HepG2 (cell line): Measurements from ENCODE around the gene SYNPO. TPM values are rescaled to one million over a fixed set of nuclear protein-coding genes. Genes with fewer than 3 reads are reported as not detected.

Source experiments
- ATAC-seq: fragments of 200-7000 bp; cut with Tn5 transposase; 3 replicates; pipeline ENCODE4 v1.9.1; 2020; ENCODE audit warnings: mild to moderate bottlenecking, moderate library complexity
- BruUV-seq: library from RNA; stranded (reverse); fragments of 400-500 nt; replicated peaks from 2 replicates; lab custom pipeline; 2021; lab: Mats Ljungman, UMichigan
- CTCF ChIA-PET: fragments of 300-600 bp; formaldehyde crosslinking; extraction: SDS; loops from one replicate; lab custom pipeline; 2021; ENCODE audit warnings: low total read pairs, inconsistent platforms, low intra/inter-chr PET ratio; lab: Yijun Ruan, JAX
- POLR2A ChIA-PET: fragments of 350-600 bp; sonication (Branson Sonifier 250); formaldehyde crosslinking; loops from one replicate; lab custom pipeline; 2020; ENCODE audit warnings: antibody characterized with exemption, inconsistent platforms; lab: Yijun Ruan, JAX
- DNase-seq: peaks from one replicate; pipeline ENCODE4 v3.0.0-alpha.2; 2015; ENCODE audit warnings: low spot score
- FAIRE-seq: peaks from 3 replicates; lab custom pipeline; 2011; peaks lifted over from hg19 to GRCh38; lab: Jason Lieb, UNC
- H2AFZ ChIP-seq: one replicate; pipeline ENCODE4 v1.6.1; 2011; ENCODE audit warnings: low read length, inconsistent platforms
- H3K27ac ChIP-seq: fragments of 300-600 bp; 3 replicates; pipeline ENCODE4 v1.8.0; 2011; ENCODE audit warnings: mixed run types, mild to moderate bottlenecking, mixed read lengths, low read length, inconsistent platforms; ENCODE audit not compliant: insufficient read depth; ENCODE audit errors: extremely low read length
- H3K27me3 ChIP-seq, 2 experiments: fragments of 200-600 bp in 1 of 2; 2 replicates in 1 of 2; 3 replicates in 1 of 2; pipeline versions ENCODE4 v1.6.0 to v1.8.0; 2011; ENCODE audit warnings: low read length in 2 of 2, mild to moderate bottlenecking in 2 of 2, moderate library complexity in 2 of 2, inconsistent platforms in 1 of 2; ENCODE audit not compliant: insufficient read depth in 2 of 2, control insufficient read depth in 1 of 2
- H3K36me3 ChIP-seq, 2 experiments: fragments of 200-600 bp in 1 of 2; replicated peaks in 1 of 2; 2 replicates in 1 of 2; 3 replicates in 1 of 2; pipeline versions ENCODE4 v1.5.1 to v1.8.0; 2011; ENCODE audit warnings: low read length in 2 of 2, inconsistent platforms in 1 of 2; ENCODE audit not compliant: insufficient read depth in 2 of 2, control insufficient read depth in 1 of 2
- H3K4me1 ChIP-seq: 2 replicates; pipeline ENCODE4 v1.5.1; 2012; ENCODE audit warnings: low read length, inconsistent platforms; ENCODE audit not compliant: insufficient read depth
- H3K4me2 ChIP-seq: 2 replicates; pipeline ENCODE4 v1.6.0; 2011; ENCODE audit warnings: low read depth, low read length, inconsistent platforms
- H3K4me3 ChIP-seq, 3 experiments: fragments of 200-600 bp in 1 of 3; sonication (generic), shearing (Covaris generic) in 1 of 3; replicated peaks in 1 of 3; 2 replicates each; pipeline ENCODE4 v1.5.1; 2011 to 2016; ENCODE audit warnings: low read length in 3 of 3, inconsistent platforms in 2 of 3, low read depth in 2 of 3, mild to moderate bottlenecking in 2 of 3, control low read depth in 1 of 3, mixed read lengths in 1 of 3; ENCODE audit not compliant: insufficient read depth in 1 of 3
- H3K79me2 ChIP-seq: one replicate; pipeline ENCODE4 v1.6.1; 2011; ENCODE audit warnings: low read length, inconsistent platforms; ENCODE audit not compliant: insufficient read depth
- H3K9ac ChIP-seq: 2 replicates; pipeline ENCODE4 v1.6.0; 2011; ENCODE audit warnings: mild to moderate bottlenecking, low read depth, low read length, inconsistent platforms; ENCODE audit not compliant: insufficient read depth
- H3K9me3 ChIP-seq: 2 replicates; pipeline ENCODE4 v1.5.1; 2012; ENCODE audit warnings: mild to moderate bottlenecking, low read length
- H4K20me1 ChIP-seq: 2 replicates; pipeline ENCODE4 v1.6.0; 2011; ENCODE audit warnings: inconsistent platforms, mild to moderate bottlenecking, low read length, moderate library complexity; ENCODE audit not compliant: insufficient read depth
- CENPT ChIP-seq: sonication (generic); formaldehyde crosslinking; IDR thresholded peaks from 2 replicates; pipeline ENCODE4 v1.8.0; 2022; ENCODE audit warnings: low read depth, mild to moderate bottlenecking, moderate library complexity, missing genetic modification reagents
- FOXK2 ChIP-seq: fragments of 450-650 bp; IDR thresholded peaks from 2 replicates; pipeline ENCODE4 v1.6.1; 2016
- HOXA5 ChIP-seq: sonication (generic); formaldehyde crosslinking; IDR thresholded peaks from 2 replicates; pipeline ENCODE4 v1.4.0; 2020; ENCODE audit warnings: missing genetic modification reagents
- IRX3 ChIP-seq: sonication (generic); formaldehyde crosslinking; IDR thresholded peaks from 2 replicates; pipeline ENCODE4 v1.8.1; 2023; ENCODE audit warnings: mild to moderate bottlenecking, low read depth, missing genetic modification reagents, borderline replicate concordance
- KDM5A ChIP-seq: fragments of 200-600 bp; sonication (generic); IDR thresholded peaks from 2 replicates; pipeline ENCODE4 v1.7.0; 2018; ENCODE audit warnings: antibody characterized with exemption, mild to moderate bottlenecking, low read length, borderline replicate concordance
- ZNF333 ChIP-seq: sonication (generic); formaldehyde crosslinking; IDR thresholded peaks from 2 replicates; pipeline ENCODE4 v1.4.0; 2020; ENCODE audit warnings: mild to moderate bottlenecking, missing genetic modification reagents, borderline replicate concordance
- WGBS: methylation state at CpG from one replicate; pipeline ENCODE4 v1.1.6; 2017; ENCODE audit warnings: low lambda C conversion rate; 5-methylcytosine and 5-hydroxymethylcytosine counted together
- in situ Hi-C: cut with HindIII; loops from 2 replicates; pipeline ENCODE4 v1.10.0; 2017; ENCODE audit warnings: low pct_unique_long_range_greater_than_20kb; ENCODE audit not compliant: extremely low pct_ligation_motif_present
- intact Hi-C: fragments of 100-400 bp; cut with micrococcal nuclease; formaldehyde crosslinking; loops from one replicate; pipeline ENCODE4 v1.10.0; 2022; ENCODE audit not compliant: unreplicated experiment
- polyA plus RNA-seq, 8 experiments: library from polyadenylated mRNA; depleted of rRNA in 3 of 8; stranded (reverse) in 7 of 8; unstranded in 1 of 8; fragments of >200 nt; fragmentation: Illumina TruSeq in 4 of 8; extraction: Trizol in 4 of 8; gene quantifications; 2 replicates each; pipeline versions ENCODE4 v1.2.1 to v1.2.3, GENCODE V29; 2011 to 2016; ENCODE audit warnings: low read depth in 4 of 8, missing spikeins in 1 of 8, mixed read lengths in 1 of 8; ENCODE audit not compliant: insufficient read depth in 1 of 8
- total RNA-seq, 5 experiments: library from RNA; depleted of rRNA; stranded (reverse); fragments of >200 nt; fragmentation: Illumina TruSeq; extraction: Trizol; gene quantifications; 2 replicates each; pipeline ENCODE4 v1.2.3, GENCODE V29; 2016; ENCODE audit warnings: low read depth in 1 of 5

Gene SYNPO
- total and polyA plus RNA-seq, 2 of the 13 experiments (the other 11 are each of a cell fraction or from before 2014, with no cell fraction given), result 0.09 to 0.30 TPM

DNA sequence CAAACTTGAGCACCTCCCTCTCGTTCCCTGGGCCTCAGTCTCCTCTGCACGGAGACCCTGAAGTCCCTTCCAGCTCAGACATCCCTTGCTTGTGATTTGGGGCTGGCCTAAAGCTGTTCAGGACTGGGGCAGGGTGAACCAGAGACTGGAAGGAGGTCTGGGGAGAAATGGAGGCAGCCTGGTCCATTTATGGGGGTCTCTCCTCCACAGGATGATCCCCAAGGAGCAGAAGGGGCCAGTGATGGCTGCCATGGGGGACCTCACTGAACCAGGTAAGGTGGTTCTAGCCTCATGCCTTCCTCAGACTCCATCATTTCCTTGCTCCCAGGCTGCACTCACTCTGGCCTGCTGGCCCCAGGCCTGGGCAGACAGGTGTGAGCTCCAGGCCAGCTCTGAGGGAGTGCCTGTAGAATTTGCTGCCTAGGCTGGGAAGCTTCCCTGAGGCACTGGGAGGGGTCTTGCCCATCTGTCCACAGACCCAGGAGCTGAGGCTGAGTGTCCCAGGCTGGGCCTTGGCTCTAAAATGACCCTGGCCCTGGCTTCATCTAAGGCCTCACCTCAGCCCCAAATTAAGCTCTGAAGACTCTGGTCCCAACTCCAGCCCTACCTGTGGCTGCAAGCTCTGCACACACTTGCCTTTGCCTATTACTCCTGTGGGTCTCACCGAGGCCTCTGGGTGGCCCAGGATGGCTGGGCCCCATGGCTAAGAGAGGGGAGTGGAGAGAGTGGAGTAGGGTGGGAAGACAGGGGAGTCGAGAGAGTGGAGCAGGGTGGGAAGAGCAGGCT, 22.5 kb downstream of the SYNPO start:
- CTCF ChIA-PET, result no interaction called here
- Histone ChIP-seq H3K4me1 (peaks cover 1% of the 10 kb centered on the region), H3K36me3 (no peaks in the 10 kb centered on the region)
- POLR2A ChIA-PET, result interaction anchor here (1.4 kb wide), 1 partner anchor 38 kb away, joined by 3 read pairs; the partner anchor contains the start of gene RBM22
- TF ChIP-seq HOXA5 (CRISPR knock-in tag), result no peak
- TF ChIP-seq, all 625 proteins: peak for 0
- Histone ChIP-seq H3K27me3 (peaks cover 4 to 35% of the 10 kb centered on the region in 2 experiments; a peak in 4 of 5 replicates), H3K79me2 (no peaks in the 10 kb centered on the region), H4K20me1 (no peaks in the 10 kb centered on the region), H3K4me2 (no peak overlapping the region), H3K27ac (no peak overlapping the region), H3K9me3 (no peaks in the 10 kb centered on the region), H3K4me3 (no peak overlapping the region), H3K9ac (no peak overlapping the region), H2AFZ (no peak overlapping the region)
- DNase-seq (no peak), ATAC-seq (peak; percentile 38; the same call in 1 of the 3 replicates), FAIRE-seq (no peak)
- no TSS peak for BruUV-seq
- in situ Hi-C loops (loop anchor here (25.0 kb wide), 1 partner anchor 201 kb away; no protein-coding TSS in a partner anchor), intact Hi-C loops (no loop called here)
- 11% methylated on average over 4 of the region's 4 CpGs for WGBS

GRCh38 chr5:150663936-150664335, 23.5 kb downstream of the SYNPO start:
- H3K9ac ChIP-seq, result no peak overlapping the region
- in situ Hi-C loops (loop anchor here (25.0 kb wide), 1 partner anchor 202 kb away; no protein-coding TSS in a partner anchor), intact Hi-C loops (no loop called here)
- FAIRE-seq (no peak), DNase-seq (no peak), ATAC-seq (no peak)
- no peak overlapping the region for H3K27ac ChIP-seq
- no peak overlapping the region for H3K4me3 ChIP-seq
- no peak overlapping the region for H2AFZ ChIP-seq
- H3K27me3 ChIP-seq, result peaks cover 3 to 34% of the 10 kb centered on the region in 2 experiments; a peak in 4 of 5 replicates
- H3K36me3 ChIP-seq, result no peaks in the 10 kb centered on the region
- no peaks in the 10 kb centered on the region for H3K4me1 ChIP-seq
- 18% methylated on average over 3 of the region's 3 CpGs for WGBS
- BruUV-seq, result no TSS peak
- CTCF ChIA-PET, result no interaction called here
- no peak overlapping the region for H3K4me2 ChIP-seq
- no peaks in the 10 kb centered on the region for H4K20me1 ChIP-seq
- TF ChIP-seq ZNF333 (no peak), CENPT (CRISPR knock-in tag) (no peak), IRX3 (CRISPR knock-in tag) (no peak), KDM5A (no peak), FOXK2 (no peak)
- no peaks in the 10 kb centered on the region for H3K79me2 ChIP-seq
- no peaks in the 10 kb centered on the region for H3K9me3 ChIP-seq
- POLR2A ChIA-PET, result interaction anchor here (1.4 kb wide), 1 partner anchor 37 kb away, joined by 3 read pairs; the partner anchor contains the start of gene RBM22
